Endodermal cell (in vitro differentiated cells): ENCODE data around the gene ZKSCAN7. TPM values are rescaled to one million over a fixed set of nuclear protein-coding genes. Genes with fewer than 3 reads are reported as not detected.

Source experiments
- DNase-seq: peaks from one replicate; pipeline ENCODE4 v3.0.0-alpha.2; 2017
- H3K27ac ChIP-seq: 2 replicates; pipeline ENCODE4 v1.5.1; 2013; ENCODE audit warnings: mild to moderate bottlenecking, low read depth, low read length, moderate library complexity
- H3K27me3 ChIP-seq: 2 replicates; pipeline ENCODE4 v1.6.1; 2013; ENCODE audit warnings: mild to moderate bottlenecking, low read length, moderate library complexity; ENCODE audit not compliant: insufficient read depth, control insufficient read depth, poor library complexity, severe bottlenecking
- H3K36me3 ChIP-seq: 2 replicates; pipeline ENCODE4 v1.7.0; 2013; ENCODE audit warnings: mild to moderate bottlenecking, low read length, moderate library complexity; ENCODE audit not compliant: control insufficient read depth, insufficient read depth
- H3K4me1 ChIP-seq: one replicate; pipeline ENCODE4 v1.7.0; 2013; ENCODE audit warnings: low read length; ENCODE audit not compliant: control insufficient read depth, insufficient read depth
- H3K4me3 ChIP-seq: 2 replicates; pipeline ENCODE4 v1.5.1; 2013; ENCODE audit warnings: mild to moderate bottlenecking, low read length, moderate library complexity
- H3K9ac ChIP-seq: 2 replicates; pipeline ENCODE4 v1.6.1; 2013; ENCODE audit warnings: mild to moderate bottlenecking, low read length, moderate library complexity; ENCODE audit not compliant: poor library complexity, severe bottlenecking; ENCODE audit errors: extremely low read depth
- H3K9me3 ChIP-seq: 2 replicates; pipeline ENCODE4 v1.6.1; 2013; ENCODE audit warnings: mild to moderate bottlenecking, low read length, moderate library complexity; ENCODE audit not compliant: control insufficient read depth
- H3K27ac Mint-ChIP-seq: 2 replicates; pipeline ENCODE4 v1.8.0; 2020; ENCODE audit warnings: mixed read lengths
- H3K27me3 Mint-ChIP-seq: 2 replicates; pipeline ENCODE4 v1.8.0; 2021; ENCODE audit warnings: mild to moderate bottlenecking, mixed read lengths; ENCODE audit not compliant: insufficient read depth
- H3K36me3 Mint-ChIP-seq: 2 replicates; pipeline ENCODE4 v1.8.0; 2020; ENCODE audit warnings: low read depth, mixed read lengths
- H3K4me1 Mint-ChIP-seq: 2 replicates; pipeline ENCODE4 v1.8.0; 2020; ENCODE audit warnings: mixed read lengths
- H3K4me3 Mint-ChIP-seq: 2 replicates; pipeline ENCODE4 v1.8.0; 2020; ENCODE audit warnings: mild to moderate bottlenecking, moderate library complexity, mixed read lengths
- H3K9me3 Mint-ChIP-seq: 2 replicates; pipeline ENCODE4 v1.8.0; 2020; ENCODE audit warnings: mild to moderate bottlenecking, mixed read lengths
- CTCF ChIP-seq: fragments of 200-600 bp; sonication (generic); conservative IDR thresholded peaks from 2 replicates; pipeline ENCODE4 v1.5.0; 2021; ENCODE audit warnings: antibody characterized with exemption, mild to moderate bottlenecking
- WGBS, 2 experiments: methylation state at CpG; one replicate each; pipeline versions ENCODE4 v1.1.5 to v1.1.7; 2013; ENCODE audit warnings: missing lambda C conversion rate in 2 of 2, mixed read lengths in 1 of 2; ENCODE audit not compliant: insufficient coverage in 1 of 2, insufficient read length in 1 of 2; 5-methylcytosine and 5-hydroxymethylcytosine counted together
- long read RNA-seq, 4 experiments: library from polyadenylated mRNA in 2 of 4; library from RNA in 1 of 4; library from capped mRNA in 1 of 4; stranded (forward) in 3 of 4; unstranded in 1 of 4; transcript quantifications; one replicate each; pipeline ENCODE4 v2.0.0, GENCODE V29; 2020 to 2021; ENCODE audit warnings: inconsistent platforms in 1 of 4
- polyA plus RNA-seq, 2 experiments: library from polyadenylated mRNA; stranded (reverse); fragments of 50-300 nt; gene quantifications; one replicate each; pipeline ENCODE4 v1.2.3, GENCODE V29; 2013
- total RNA-seq, 2 donors: library from RNA; stranded (reverse); fragmentation: NEBNext Ultra II Directional in 1 of 2; extraction: Animal tissue kit (Norgen Biotek cat#: 25700) in 1 of 2; gene quantifications; 2 replicates in 1 of 2; 3 replicates in 1 of 2; pipeline ENCODE4 v1.2.1, GENCODE V29; 2021

The ZKSCAN7 gene
- 10 to 100 TPM; 11.0 to 15.5 TPM for total RNA-seq
- 14.0 TPM for polyA plus RNA-seq (2013, experiment 1 of 2)
- 13.0 TPM for polyA plus RNA-seq (2013, experiment 2 of 2)
- long read RNA-seq, experiment 1, partial matches to known transcripts = 0 of 2 reads
- long read RNA-seq, experiment 1, other reads (novel, unspliced or antisense) = 1 of 2 reads
- long read RNA-seq, experiment 2, partial matches to known transcripts = 2 of 22 reads
- long read RNA-seq, experiment 2, other reads (novel, unspliced or antisense) = 18 of 22 reads
- long read RNA-seq, experiment 3, partial matches to known transcripts = 2 of 27 reads
- long read RNA-seq, experiment 3, other reads (novel, unspliced or antisense) = 15 of 27 reads
- long read RNA-seq, experiment 4, partial matches to known transcripts = 0 of 1 reads
- long read RNA-seq, experiment 4, other reads (novel, unspliced or antisense) = 1 of 1 reads

- H3K27ac Mint-ChIP-seq = peak within 1 kb of the TSS; percentile 92
- TF ChIP-seq CTCF = peak; percentile 23
- H3K4me3 Mint-ChIP-seq = peak within 1 kb of the TSS; percentile 90
- Histone ChIP-seq H3K27me3 (peaks cover 27% of the 10 kb centered on the region), H3K9ac (peak within 1 kb of the TSS; percentile 52), H3K9me3 (peaks cover 38% of the 10 kb centered on the region), H3K4me1 (no peaks in the 10 kb centered on the region), H3K27ac (peak within 1 kb of the TSS; percentile 34), H3K4me3 (peak within 1 kb of the TSS; percentile 84), H3K36me3 (peaks cover 14% of the 10 kb centered on the region)
- DNase-seq = peak; percentile 90
- peaks cover 38% of the 10 kb centered on the region for H3K36me3 Mint-ChIP-seq
- WGBS, 2 experiments = 4 to 7% methylated on average over 44 to 68 of the region's 68 CpGs
- H3K4me1 Mint-ChIP-seq = peaks cover 8% of the 10 kb centered on the region
- peaks cover 27% of the 10 kb centered on the region for H3K9me3 Mint-ChIP-seq
- peaks cover 43% of the 10 kb centered on the region for H3K27me3 Mint-ChIP-seq
Measured at GRCh38 chr3:44554626-44555592, at the start of gene ZKSCAN7. Gene ZKSCAN7 (plus strand): TSS chr3:44555193. CDS start chr3:44557048, 1,855 bp downstream.

GRCh38 chr3:44506556-44506955, 48.4 kb upstream of the ZKSCAN7 start:
- no peaks in the 10 kb centered on the region for H3K27me3 Mint-ChIP-seq
- H3K36me3 Mint-ChIP-seq = peaks cover 31% of the 10 kb centered on the region
- TF ChIP-seq CTCF = no peak
- H3K9me3 Mint-ChIP-seq = peaks cover 21% of the 10 kb centered on the region
- Histone ChIP-seq H3K4me1 (no peaks in the 10 kb centered on the region), H3K9me3 (peaks cover 21% of the 10 kb centered on the region), H3K9ac (no peak overlapping the region), H3K36me3 (peaks cover 22% of the 10 kb centered on the region), H3K27ac (no peak overlapping the region), H3K4me3 (no peak overlapping the region), H3K27me3 (no peaks in the 10 kb centered on the region)
- H3K4me1 Mint-ChIP-seq = peaks cover 7% of the 10 kb centered on the region
- no peak for DNase-seq
- no peak overlapping the region for H3K4me3 Mint-ChIP-seq
- WGBS, 2 experiments = 85 to 95% methylated on average over 3 of the region's 3 CpGs
- H3K27ac Mint-ChIP-seq = no peak overlapping the region

- peaks cover 7% of the 10 kb centered on the region for H3K4me1 Mint-ChIP-seq
- Histone ChIP-seq H3K9me3 (peaks cover 17% of the 10 kb centered on the region), H3K27ac (no peak overlapping the region), H3K4me1 (no peaks in the 10 kb centered on the region), H3K4me3 (no peak overlapping the region), H3K9ac (no peak overlapping the region), H3K27me3 (no peaks in the 10 kb centered on the region), H3K36me3 (peaks cover 18% of the 10 kb centered on the region)
- peaks cover 17% of the 10 kb centered on the region for H3K9me3 Mint-ChIP-seq
- DNase-seq = no peak
- H3K27ac Mint-ChIP-seq = no peak overlapping the region
- WGBS, 2 experiments = 74 to 89% methylated on average over 3 to 5 of the region's 5 CpGs
- no peak for TF ChIP-seq CTCF
- no peak overlapping the region for H3K4me3 Mint-ChIP-seq
- no peaks in the 10 kb centered on the region for H3K27me3 Mint-ChIP-seq
- peaks cover 27% of the 10 kb centered on the region for H3K36me3 Mint-ChIP-seq
Measured at GRCh38 chr3:44506961-44507360, 48.0 kb upstream of the ZKSCAN7 start.
